Colonic mucosa (tissue), 4 donors: ENCODE measurements around the gene EVI2B. TPM values are rescaled to one million over a fixed set of nuclear protein-coding genes. Genes with fewer than 3 reads are reported as not detected.
"Not testable (repeated sequence)": the region's sequence is repeated elsewhere in the genome, so short reads cannot be mapped to it uniquely, and the experiment has no call there.

Source experiments
- DNase-seq: peaks from one replicate; pipeline ENCODE4 v3.0.0-alpha.2; 2020
- H3K27ac ChIP-seq: fragments of 200-600 bp; one replicate; pipeline ENCODE4 v1.8.0; 2021
- H3K27me3 ChIP-seq: fragments of 200-600 bp; one replicate; pipeline ENCODE4 v1.8.0; 2021
- H3K36me3 ChIP-seq: fragments of 200-600 bp; one replicate; pipeline ENCODE4 v1.8.0; 2021
- H3K4me1 ChIP-seq: fragments of 200-600 bp; one replicate; pipeline ENCODE4 v1.8.0; 2021; ENCODE audit warnings: mild to moderate bottlenecking
- H3K4me3 ChIP-seq: fragments of 200-600 bp; one replicate; pipeline ENCODE4 v1.8.0; 2021
- H3K9ac ChIP-seq, 2 donors: one replicate each; pipeline ENCODE4 v1.7.0; 2013; ENCODE audit warnings: control low read depth in 2 of 2, low read depth in 2 of 2, low read length in 2 of 2
- H3K9me3 ChIP-seq: fragments of 200-600 bp; one replicate; pipeline ENCODE4 v1.8.0; 2021
- intact Hi-C: fragments of 100-400 bp; cut with DNase I; formaldehyde crosslinking; loops from one replicate; pipeline ENCODE4 v1.14.1; 2022
- total RNA-seq, 2 donors: library from RNA; stranded (reverse); fragmentation: NEBNext Ultra II Directional in 1 of 2; extraction: Animal tissue kit (Norgen Biotek cat#: 25700) in 1 of 2; gene quantifications; one replicate each; pipeline ENCODE4 v1.2.1, GENCODE V29; 2021
- TF ChIP-seq, protein P1 (sequence below): fragments of 200-600 bp; IDR thresholded peaks from one replicate; pipeline ENCODE4 v1.8.0; 2022; ENCODE audit warnings: antibody characterized with exemption, mild to moderate bottlenecking
- donor health status: healthy.
- donor health status: DM: no; HTN: no; CAD: no.
- donor health status: DM: no; HTN: no; CAD: no.

The EVI2B gene, protein sequence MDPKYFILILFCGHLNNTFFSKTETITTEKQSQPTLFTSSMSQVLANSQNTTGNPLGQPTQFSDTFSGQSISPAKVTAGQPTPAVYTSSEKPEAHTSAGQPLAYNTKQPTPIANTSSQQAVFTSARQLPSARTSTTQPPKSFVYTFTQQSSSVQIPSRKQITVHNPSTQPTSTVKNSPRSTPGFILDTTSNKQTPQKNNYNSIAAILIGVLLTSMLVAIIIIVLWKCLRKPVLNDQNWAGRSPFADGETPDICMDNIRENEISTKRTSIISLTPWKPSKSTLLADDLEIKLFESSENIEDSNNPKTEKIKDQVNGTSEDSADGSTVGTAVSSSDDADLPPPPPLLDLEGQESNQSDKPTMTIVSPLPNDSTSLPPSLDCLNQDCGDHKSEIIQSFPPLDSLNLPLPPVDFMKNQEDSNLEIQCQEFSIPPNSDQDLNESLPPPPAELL
- 1 to 10 TPM; 2.2 to 8.5 TPM for total RNA-seq

DNA sequence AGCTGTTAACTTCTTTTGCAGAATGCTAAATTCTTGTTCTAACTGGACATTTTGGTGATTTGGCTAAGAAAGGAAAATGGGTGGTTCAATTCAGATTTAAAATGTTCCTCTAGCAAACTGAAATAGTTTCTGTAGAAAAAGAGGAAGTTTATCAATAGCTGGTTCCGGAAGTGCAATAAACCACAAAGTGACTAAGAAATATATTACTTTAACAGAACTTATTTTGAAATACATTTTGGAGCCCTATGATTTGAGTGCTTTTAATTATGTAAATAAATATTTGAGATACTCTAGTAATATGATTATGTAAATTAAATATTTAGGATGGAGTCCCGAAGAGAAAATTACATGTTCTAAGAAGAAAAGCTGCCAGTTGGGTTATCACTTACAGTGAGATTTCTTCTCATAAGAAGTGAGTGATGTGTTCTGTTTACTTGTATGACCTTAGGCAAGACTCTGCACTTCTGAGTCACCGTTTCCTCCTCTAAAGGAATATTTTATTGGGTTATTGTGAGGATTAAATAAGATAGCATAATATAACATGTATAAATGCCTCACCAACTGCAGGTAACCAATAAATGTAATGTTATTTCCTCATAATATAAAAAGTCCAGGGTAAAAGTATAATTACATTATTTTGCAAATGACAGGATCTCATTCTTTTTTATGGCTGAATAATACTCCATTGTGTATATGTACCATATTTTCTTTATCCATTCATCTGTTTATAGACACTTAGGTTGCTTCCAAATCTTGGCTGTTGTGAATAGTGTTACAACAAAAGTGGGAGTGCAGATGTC, at the start of gene EVI2B:
Gene EVI2B (minus strand): TSS at position 73 of the 800 bp plus-strand sequence. CDS start 8,445 bp downstream, outside the sequence.
- Histone ChIP-seq H3K27me3 (no peaks in the 10 kb centered on the region), H3K9me3 (no peaks in the 10 kb centered on the region), H3K36me3 (no peaks in the 10 kb centered on the region), H3K4me3 (peak within 1 kb of the TSS; percentile 25), H3K4me1 (no peaks in the 10 kb centered on the region), H3K9ac (no peak within 1 kb of the TSS), H3K27ac (peak within 1 kb of the TSS; percentile 75)
- intact Hi-C loops = no loop called here
- no peak for DNase-seq
- TF ChIP-seq, protein P1, sequence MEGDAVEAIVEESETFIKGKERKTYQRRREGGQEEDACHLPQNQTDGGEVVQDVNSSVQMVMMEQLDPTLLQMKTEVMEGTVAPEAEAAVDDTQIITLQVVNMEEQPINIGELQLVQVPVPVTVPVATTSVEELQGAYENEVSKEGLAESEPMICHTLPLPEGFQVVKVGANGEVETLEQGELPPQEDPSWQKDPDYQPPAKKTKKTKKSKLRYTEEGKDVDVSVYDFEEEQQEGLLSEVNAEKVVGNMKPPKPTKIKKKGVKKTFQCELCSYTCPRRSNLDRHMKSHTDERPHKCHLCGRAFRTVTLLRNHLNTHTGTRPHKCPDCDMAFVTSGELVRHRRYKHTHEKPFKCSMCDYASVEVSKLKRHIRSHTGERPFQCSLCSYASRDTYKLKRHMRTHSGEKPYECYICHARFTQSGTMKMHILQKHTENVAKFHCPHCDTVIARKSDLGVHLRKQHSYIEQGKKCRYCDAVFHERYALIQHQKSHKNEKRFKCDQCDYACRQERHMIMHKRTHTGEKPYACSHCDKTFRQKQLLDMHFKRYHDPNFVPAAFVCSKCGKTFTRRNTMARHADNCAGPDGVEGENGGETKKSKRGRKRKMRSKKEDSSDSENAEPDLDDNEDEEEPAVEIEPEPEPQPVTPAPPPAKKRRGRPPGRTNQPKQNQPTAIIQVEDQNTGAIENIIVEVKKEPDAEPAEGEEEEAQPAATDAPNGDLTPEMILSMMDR = no peak

GRCh38 chr17:31357839-31358394, 44.1 kb upstream of the EVI2B start:
- no peak overlapping the region for H3K27ac ChIP-seq
- H3K9me3 ChIP-seq = no peaks in the 10 kb centered on the region
- H3K36me3 ChIP-seq = peaks cover 4% of the 10 kb centered on the region
- H3K27me3 ChIP-seq = no peaks in the 10 kb centered on the region
- no peak for DNase-seq
- TF ChIP-seq, protein P1 = no peak
- no peak overlapping the region for H3K9ac ChIP-seq
- H3K4me1 ChIP-seq = no peaks in the 10 kb centered on the region
- H3K4me3 ChIP-seq = no peak overlapping the region
- intact Hi-C loops = no loop called here

DNA sequence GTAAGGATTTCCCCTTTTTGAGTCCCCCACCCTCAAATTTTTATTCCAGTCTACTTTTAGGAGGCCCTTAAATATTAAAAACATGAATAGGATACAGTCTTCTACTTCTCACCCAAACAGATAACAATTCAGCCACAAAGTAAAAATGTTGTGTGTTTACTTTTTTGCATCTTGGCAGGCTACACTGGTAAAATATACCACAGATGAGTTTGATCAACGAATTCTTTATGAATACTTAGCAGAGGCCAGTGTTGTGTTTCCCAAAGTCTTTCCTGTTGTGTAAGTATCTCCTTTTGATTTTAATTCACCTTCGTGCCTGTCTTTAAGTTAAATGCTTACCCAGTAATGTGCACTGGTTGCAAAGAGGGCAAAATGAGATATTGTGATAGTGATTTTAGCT, 43.2 kb upstream of the EVI2B start:
- H3K9me3 ChIP-seq = no peaks in the 10 kb centered on the region
- TF ChIP-seq, protein P1 = no peak
- no peak for DNase-seq
- no peaks in the 10 kb centered on the region for H3K27me3 ChIP-seq
- H3K36me3 ChIP-seq = peaks cover 4% of the 10 kb centered on the region
- H3K27ac ChIP-seq = no peak overlapping the region
- intact Hi-C loops = no loop called here
- H3K9ac ChIP-seq = no peak overlapping the region
- H3K4me3 ChIP-seq = no peak overlapping the region
- H3K4me1 ChIP-seq = no peaks in the 10 kb centered on the region

DNA sequence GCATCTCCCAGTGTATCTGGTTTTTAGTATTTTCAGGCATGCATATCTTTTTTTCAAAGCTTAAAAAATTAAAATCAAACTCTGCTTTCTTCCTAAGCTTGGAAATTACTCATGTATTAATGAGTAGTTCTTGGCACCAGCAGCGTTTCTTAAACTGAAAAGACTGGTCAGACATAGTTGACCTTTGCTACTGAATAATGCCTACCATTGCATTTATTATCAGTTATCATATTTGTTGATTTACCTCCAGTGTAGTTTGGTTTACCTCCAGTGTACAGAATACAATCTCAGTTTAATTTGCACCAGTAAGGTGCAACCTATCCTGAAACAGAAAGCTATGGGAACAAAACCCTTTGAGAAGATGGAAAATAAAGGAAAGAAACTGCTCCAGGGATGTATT, 42.1 kb upstream of the EVI2B start:
- Histone ChIP-seq H3K9ac (no peak overlapping the region), H3K4me1 (no peaks in the 10 kb centered on the region), H3K27ac (no peak overlapping the region), H3K36me3 (peaks cover 4% of the 10 kb centered on the region), H3K9me3 (no peaks in the 10 kb centered on the region), H3K4me3 (no peak overlapping the region), H3K27me3 (no peaks in the 10 kb centered on the region)
- intact Hi-C loops = no loop called here
- TF ChIP-seq, protein P1 = no peak
- no peak for DNase-seq

DNA sequence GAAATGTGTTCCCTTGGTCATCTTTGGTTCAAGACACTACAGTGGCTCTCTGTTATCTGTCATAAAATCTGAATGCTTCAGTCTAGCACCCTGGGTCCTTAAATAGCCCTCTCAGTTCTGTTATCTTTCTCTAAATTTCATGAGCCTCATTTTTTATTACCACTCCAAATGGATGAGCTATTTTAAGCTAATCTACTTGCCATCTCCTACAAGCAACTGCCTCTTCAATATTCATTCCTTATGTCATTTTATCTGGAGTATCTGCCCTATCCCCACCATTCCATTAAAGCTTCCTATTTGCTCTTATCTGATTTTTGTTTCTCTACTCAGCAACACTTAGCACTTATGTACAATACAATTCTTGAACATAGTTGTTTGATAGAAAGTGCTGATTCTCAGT, 35.6 kb upstream of the EVI2B start:
- intact Hi-C loops = no loop called here
- no peaks in the 10 kb centered on the region for H3K36me3 ChIP-seq
- DNase-seq = no peak

GRCh38 chr17:31345191-31345747, 31.4 kb upstream of the EVI2B start:
- H3K9ac ChIP-seq, DNase-seq, H3K4me3 ChIP-seq, intact Hi-C loops, H3K4me1 ChIP-seq, H3K27ac ChIP-seq, H3K9me3 ChIP-seq, H3K27me3 ChIP-seq, H3K36me3 ChIP-seq: not testable (repeated sequence)

More for the DNA sequence above, 35.6 kb upstream of the EVI2B start:
- Histone ChIP-seq H3K4me3 (no peak overlapping the region), H3K9me3 (no peaks in the 10 kb centered on the region), H3K27me3 (no peaks in the 10 kb centered on the region), H3K4me1 (no peaks in the 10 kb centered on the region), H3K9ac (no peak overlapping the region), H3K27ac (no peak overlapping the region)
- TF ChIP-seq, protein P1 = no peak
